ENCODE measurements around the gene VOPP1. TPM values are rescaled to one million over a fixed set of nuclear protein-coding genes. Genes with fewer than 3 reads are reported as not detected.

The VOPP1 gene
- total RNA-seq, 2 experiments from 2014 or later, result 51.4 to 52.7 TPM

DNA sequence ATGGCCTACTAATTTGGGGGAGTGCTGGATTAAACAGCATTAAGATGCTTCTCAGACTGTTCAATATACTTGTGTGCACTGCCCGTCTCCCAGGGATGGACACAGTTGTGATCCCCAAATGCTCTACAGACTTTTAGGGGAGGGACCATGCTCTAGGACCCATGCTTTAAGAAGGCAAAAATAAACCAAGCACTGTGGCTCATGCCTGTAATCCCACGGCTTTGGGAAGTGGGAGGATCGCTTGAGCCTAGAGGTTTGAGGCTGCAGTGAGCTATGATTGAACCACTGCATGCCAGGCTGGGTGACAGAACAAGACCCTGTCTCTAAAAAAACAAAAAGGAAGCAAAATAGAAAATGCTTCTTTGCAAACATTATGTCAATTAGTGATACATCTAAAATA lies 102.6 kb downstream of the VOPP1 start:
- Mint-ChIP-seq H3K27ac (peak overlapping the region; percentile 40), H3K27me3 (peaks cover 1% of the 10 kb centered on the region), H3K36me3 (ENCODE audit: low read depth) (peaks cover 37% of the 10 kb centered on the region), H3K4me3 (no peak overlapping the region), H3K4me1 (peaks cover 35% of the 10 kb centered on the region), H3K9me3 (peaks cover under 1% of the 10 kb centered on the region)
- POLR2A ChIA-PET, result interaction anchor here (1.2 to 3.1 kb wide), 4 partner anchors 12 to 161 kb away, joined by 3 to 29 read pairs (median 4); no protein-coding TSS in a partner anchor
- no peak for DNase-seq
- CTCF ChIA-PET, result interaction anchor here (1.2 to 1.7 kb wide), 3 partner anchors 44 to 65 kb away, joined by 3 to 4 read pairs (median 3); no protein-coding TSS in a partner anchor

DNA sequence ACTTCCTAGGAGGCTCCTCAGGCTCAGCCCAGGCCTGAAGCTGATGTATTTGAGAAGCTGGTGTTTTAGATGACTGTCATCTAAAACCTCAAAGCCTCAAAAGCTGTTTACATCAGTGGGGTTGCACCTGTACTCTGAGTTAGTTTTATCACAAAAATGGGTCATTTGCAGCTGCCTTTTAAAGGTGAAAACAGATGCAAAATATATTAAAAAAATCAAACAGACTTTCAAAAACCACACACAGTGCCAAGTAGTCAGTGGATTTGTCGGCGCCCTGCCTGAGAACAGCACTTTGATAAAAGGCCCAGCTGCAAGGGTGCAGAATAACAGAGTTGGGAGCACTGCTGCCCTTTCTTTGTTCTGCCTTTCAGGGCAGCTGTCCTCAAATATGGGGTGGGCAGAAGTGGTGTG lies 103.0 kb downstream of the VOPP1 start:
- Mint-ChIP-seq H3K9me3 (peaks cover 4% of the 10 kb centered on the region), H3K27me3 (no peaks in the 10 kb centered on the region), H3K4me3 (no peak overlapping the region), H3K4me1 (peaks cover 31% of the 10 kb centered on the region), H3K36me3 (ENCODE audit: low read depth) (peaks cover 41% of the 10 kb centered on the region), H3K27ac (peak overlapping the region; percentile 40)
- ChIA-PET POLR2A (interaction anchor here (1.2 to 3.1 kb wide), 4 partner anchors 11 to 160 kb away, joined by 3 to 29 read pairs (median 4); no protein-coding TSS in a partner anchor), CTCF (interaction anchor here (1.2 to 2.0 kb wide), 4 partner anchors 10 to 65 kb away, joined by 3 to 4 read pairs (median 4); no protein-coding TSS in a partner anchor)
- no peak for DNase-seq

DNA sequence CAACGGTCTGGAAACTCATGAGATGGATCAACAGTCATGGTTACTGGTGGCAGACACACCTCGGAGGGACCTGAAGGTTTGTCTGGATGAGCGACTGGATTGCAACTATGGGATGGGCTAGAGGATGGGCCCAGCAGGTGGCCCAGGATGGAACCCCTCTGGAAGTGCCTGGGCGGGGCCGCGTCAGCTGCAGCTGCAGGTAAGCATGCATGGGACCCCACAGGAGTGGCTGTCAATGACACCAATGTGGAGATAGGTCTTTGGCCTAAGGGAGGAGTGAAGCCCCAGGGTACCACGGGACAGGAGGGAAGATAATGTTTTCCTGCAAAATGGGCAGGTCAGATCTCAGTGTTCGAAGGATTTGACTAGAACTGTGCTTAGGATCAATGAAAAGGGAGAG lies 103.8 kb downstream of the VOPP1 start:
- ChIA-PET CTCF (interaction anchor here (1.4 to 2.0 kb wide), 3 partner anchors 11 to 66 kb away, joined by 3 to 4 read pairs (median 4); no protein-coding TSS in a partner anchor), POLR2A (interaction anchor here (1.2 to 3.1 kb wide), 5 partner anchors 11 to 159 kb away, joined by 3 to 29 read pairs (median 4); no protein-coding TSS in a partner anchor)
- no peaks in the 10 kb centered on the region for H3K27me3 Mint-ChIP-seq
- peaks cover 23% of the 10 kb centered on the region for H3K4me1 Mint-ChIP-seq
- peaks cover 6% of the 10 kb centered on the region for H3K9me3 Mint-ChIP-seq
- peaks cover 48% of the 10 kb centered on the region for H3K36me3 Mint-ChIP-seq (ENCODE audit: low read depth)
- DNase-seq, result no peak
- no peak overlapping the region for H3K27ac Mint-ChIP-seq
- no peak overlapping the region for H3K4me3 Mint-ChIP-seq

GRCh38 chr7:55467047-55467593 lies 105.2 kb downstream of the VOPP1 start:
- ChIA-PET CTCF (no interaction called here), POLR2A (interaction anchor here (1.0 to 1.8 kb wide), 2 partner anchors 9 to 65 kb away, joined by 3 to 4 read pairs; no protein-coding TSS in a partner anchor)
- Mint-ChIP-seq H3K36me3 (ENCODE audit: low read depth) (peaks cover 56% of the 10 kb centered on the region), H3K27ac (no peak overlapping the region), H3K9me3 (peaks cover 13% of the 10 kb centered on the region), H3K4me1 (peaks cover 26% of the 10 kb centered on the region), H3K27me3 (no peaks in the 10 kb centered on the region), H3K4me3 (no peak overlapping the region)
- DNase-seq, result no peak

DNA sequence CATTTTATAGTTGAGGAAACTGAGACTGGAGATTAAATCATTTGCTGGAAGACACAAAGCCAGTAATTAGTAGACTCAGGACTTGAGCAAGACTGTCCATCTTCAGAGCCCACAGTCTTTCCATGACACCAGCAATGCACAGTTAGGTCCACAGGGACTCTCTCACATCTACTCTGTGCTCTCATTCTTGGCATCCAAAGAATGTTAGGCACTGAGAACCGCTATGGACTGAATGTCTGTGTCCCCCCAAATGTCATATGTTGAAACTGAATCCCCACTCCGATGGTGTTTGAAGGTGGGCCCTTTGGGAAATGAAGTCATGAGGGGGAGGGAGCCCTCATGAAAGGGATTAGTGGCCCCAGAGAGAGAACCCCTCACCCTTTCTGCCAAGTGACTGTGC lies 106.6 kb downstream of the VOPP1 start:
- H3K36me3 Mint-ChIP-seq (ENCODE audit: low read depth), result peaks cover 55% of the 10 kb centered on the region
- H3K4me3 Mint-ChIP-seq, result no peak overlapping the region
- ChIA-PET CTCF (no interaction called here), POLR2A (no interaction called here)
- peaks cover 31% of the 10 kb centered on the region for H3K4me1 Mint-ChIP-seq
- no peak for DNase-seq
- H3K27me3 Mint-ChIP-seq, result no peaks in the 10 kb centered on the region
- no peak overlapping the region for H3K27ac Mint-ChIP-seq
- peaks cover 21% of the 10 kb centered on the region for H3K9me3 Mint-ChIP-seq

DNA sequence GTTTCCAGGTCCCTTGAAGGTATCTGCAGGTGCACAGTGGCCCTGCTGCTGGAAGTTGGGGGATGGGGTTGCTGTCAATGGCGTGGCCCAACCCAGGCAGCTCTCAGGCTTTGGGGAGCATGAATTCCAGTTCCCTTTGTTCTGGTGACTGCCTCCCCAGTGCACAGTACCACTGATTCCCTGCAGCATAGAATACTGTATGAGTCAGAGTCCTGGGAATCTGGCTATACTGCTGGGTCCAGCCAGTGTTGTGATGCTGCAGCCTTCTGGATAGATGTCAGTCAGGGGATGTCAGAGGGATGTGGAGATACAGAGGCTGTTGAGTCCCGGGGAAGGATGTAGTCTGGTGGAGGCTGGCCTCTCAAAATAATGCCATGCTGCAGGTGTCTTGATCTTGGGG lies 107.9 kb downstream of the VOPP1 start:
- CTCF ChIA-PET, result no interaction called here
- Mint-ChIP-seq H3K27ac (no peak overlapping the region), H3K4me1 (peaks cover 20% of the 10 kb centered on the region), H3K4me3 (no peak overlapping the region), H3K9me3 (peaks cover 28% of the 10 kb centered on the region), H3K27me3 (no peaks in the 10 kb centered on the region), H3K36me3 (ENCODE audit: low read depth) (peaks cover 55% of the 10 kb centered on the region)
- POLR2A ChIA-PET, result no interaction called here
- no peak for DNase-seq

DNA sequence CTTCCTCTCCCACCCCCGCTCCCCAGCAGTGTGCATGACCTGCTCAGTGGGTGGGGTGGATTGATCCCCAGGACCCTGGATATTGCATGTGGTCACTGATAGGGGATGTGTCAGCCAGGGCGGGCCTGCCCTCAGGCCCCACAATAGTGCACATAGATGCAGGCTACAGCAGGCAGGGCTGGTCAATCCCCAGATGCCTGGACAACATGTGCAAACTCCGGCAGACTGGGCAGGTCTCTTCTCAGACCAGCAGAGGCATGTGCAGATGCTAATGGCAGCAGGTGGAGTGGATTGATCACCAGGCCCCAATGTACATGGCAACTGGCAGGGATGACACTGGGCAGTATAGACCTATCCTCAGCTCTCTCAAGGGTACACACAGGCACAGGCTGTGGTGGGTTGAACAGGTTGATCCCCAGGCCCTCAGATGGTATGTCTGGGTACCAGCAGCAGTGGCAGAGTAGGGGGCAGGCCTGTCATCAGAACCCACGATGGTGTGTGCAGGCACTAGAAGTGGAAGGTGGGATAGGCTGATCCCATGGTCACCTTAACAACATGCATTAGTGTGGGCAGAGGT lies 108.5 kb downstream of the VOPP1 start:
- H3K27ac Mint-ChIP-seq, result no peak overlapping the region
- H3K27me3 Mint-ChIP-seq, result no peaks in the 10 kb centered on the region
- peaks cover 14% of the 10 kb centered on the region for H3K4me1 Mint-ChIP-seq
- POLR2A ChIA-PET, result no interaction called here
- H3K36me3 Mint-ChIP-seq (ENCODE audit: low read depth), result peaks cover 57% of the 10 kb centered on the region
- CTCF ChIA-PET, result no interaction called here
- H3K9me3 Mint-ChIP-seq, result peaks cover 35% of the 10 kb centered on the region
- no peak for DNase-seq
- H3K4me3 Mint-ChIP-seq, result no peak overlapping the region

DNA sequence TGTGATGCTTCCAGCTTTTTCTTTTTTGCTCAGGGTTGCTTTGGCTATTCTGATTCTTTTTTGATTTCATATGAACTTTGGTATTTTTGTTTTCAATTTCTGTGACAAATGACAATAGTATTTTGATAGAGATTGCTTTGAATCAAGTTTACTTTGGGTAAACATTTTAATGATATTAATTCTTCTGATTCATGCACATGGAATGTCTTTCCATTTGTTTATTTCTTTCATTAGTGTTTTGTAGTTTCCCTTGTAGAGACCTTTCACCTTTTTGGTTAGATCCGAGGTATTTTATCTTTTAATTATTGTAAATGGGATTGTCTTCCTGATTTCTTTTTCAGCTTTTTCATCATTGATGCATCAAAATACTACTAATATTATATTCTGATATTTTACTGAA lies 114.0 kb downstream of the VOPP1 start:
- POLR2A ChIA-PET, result interaction anchor here (0.7 kb wide), 1 partner anchor 11 kb away, joined by 4 read pairs; no protein-coding TSS in a partner anchor
- no peak for DNase-seq
- Mint-ChIP-seq H3K9me3 (peaks cover 47% of the 10 kb centered on the region), H3K36me3 (ENCODE audit: low read depth) (peaks cover 31% of the 10 kb centered on the region), H3K4me1 (peaks cover 11% of the 10 kb centered on the region), H3K4me3 (no peak overlapping the region), H3K27me3 (no peaks in the 10 kb centered on the region), H3K27ac (no peak overlapping the region)
- CTCF ChIA-PET, result no interaction called here

DNA sequence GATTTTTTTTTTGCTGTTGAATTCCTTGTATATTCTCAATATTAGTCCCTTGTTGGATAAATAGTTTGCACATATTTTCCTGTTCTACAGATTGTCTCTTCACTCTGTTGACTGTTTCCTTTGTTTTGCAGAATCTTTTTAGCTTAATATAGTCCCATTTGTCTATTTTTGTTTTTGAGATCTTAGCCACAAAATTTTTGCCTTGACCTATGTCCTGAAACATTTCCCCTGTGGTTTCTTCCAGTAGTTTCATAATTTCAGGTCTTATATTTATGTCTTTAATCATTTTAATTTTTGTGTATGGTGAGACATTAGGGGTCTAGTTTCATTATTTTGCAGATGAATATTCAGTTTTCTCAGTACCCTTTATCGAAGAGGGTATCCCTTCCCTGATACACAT lies 114.5 kb downstream of the VOPP1 start:
- Mint-ChIP-seq H3K36me3 (ENCODE audit: low read depth) (peaks cover 29% of the 10 kb centered on the region), H3K4me3 (no peak overlapping the region), H3K4me1 (peaks cover 13% of the 10 kb centered on the region), H3K27ac (no peak overlapping the region), H3K27me3 (no peaks in the 10 kb centered on the region), H3K9me3 (peaks cover 44% of the 10 kb centered on the region)
- no peak for DNase-seq
- POLR2A ChIA-PET, result interaction anchor here (0.7 kb wide), 1 partner anchor 11 kb away, joined by 4 read pairs; no protein-coding TSS in a partner anchor
- CTCF ChIA-PET, result no interaction called here

DNA sequence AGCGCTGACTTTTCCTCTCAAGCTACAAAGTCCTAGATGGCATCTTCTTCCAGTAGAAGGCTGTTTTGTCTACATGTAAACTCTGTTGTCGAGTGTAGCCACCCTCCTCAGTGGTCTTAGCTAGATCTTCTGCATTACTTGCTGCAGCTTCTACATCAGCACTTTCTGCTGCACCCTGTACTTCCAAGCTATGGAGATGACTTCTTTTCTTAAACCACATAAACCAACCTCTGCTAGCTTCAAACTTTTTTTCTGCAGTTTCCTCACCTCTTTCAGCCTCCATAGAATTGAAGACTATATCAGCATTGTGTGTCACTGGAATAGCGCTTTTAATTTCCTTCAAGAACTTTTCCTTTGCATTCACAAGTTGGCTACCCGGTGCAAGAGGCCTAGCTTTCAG lies 119.3 kb downstream of the VOPP1 start:
- H3K4me1 Mint-ChIP-seq, result peaks cover 5% of the 10 kb centered on the region
- POLR2A ChIA-PET, result no interaction called here
- peaks cover 19% of the 10 kb centered on the region for H3K9me3 Mint-ChIP-seq
- H3K27ac Mint-ChIP-seq, result no peak overlapping the region
- H3K27me3 Mint-ChIP-seq, result no peaks in the 10 kb centered on the region
- DNase-seq, result no peak
- CTCF ChIA-PET, result no interaction called here
- H3K36me3 Mint-ChIP-seq (ENCODE audit: low read depth), result peaks cover 19% of the 10 kb centered on the region
- H3K4me3 Mint-ChIP-seq, result no peak overlapping the region

DNA sequence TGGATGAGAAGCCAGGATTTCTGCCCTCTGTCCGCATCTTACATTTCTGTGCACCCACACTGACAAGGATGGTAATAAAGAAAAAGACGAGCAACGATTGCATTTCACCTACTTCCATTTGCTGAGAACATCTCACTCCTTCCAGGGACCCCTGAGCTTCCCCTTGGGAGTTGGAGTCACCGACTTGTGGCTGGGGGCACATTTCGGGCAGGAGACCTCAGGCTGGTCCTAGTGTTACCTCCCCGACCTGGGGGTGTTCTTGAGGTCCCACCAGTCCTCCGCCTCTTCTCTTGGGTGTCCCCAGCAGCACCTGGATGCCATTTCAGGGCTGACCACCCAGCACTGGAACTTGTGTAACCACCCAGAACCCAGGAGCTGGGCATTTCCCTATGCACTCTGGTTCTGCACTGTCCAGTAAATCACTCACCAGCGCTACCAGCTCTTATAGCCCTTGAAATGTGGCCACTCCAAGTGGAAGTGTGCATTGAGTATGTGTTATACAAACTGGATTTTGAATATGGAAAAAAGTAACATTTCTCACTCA lies 122.2 kb downstream of the VOPP1 start:
- CTCF ChIA-PET, result no interaction called here
- H3K9me3 Mint-ChIP-seq, result peaks cover 11% of the 10 kb centered on the region
- H3K27me3 Mint-ChIP-seq, result no peaks in the 10 kb centered on the region
- DNase-seq, result no peak
- no peak overlapping the region for H3K27ac Mint-ChIP-seq
- H3K4me3 Mint-ChIP-seq, result no peak overlapping the region
- POLR2A ChIA-PET, result no interaction called here
- H3K36me3 Mint-ChIP-seq (ENCODE audit: low read depth), result peaks cover 13% of the 10 kb centered on the region
- peaks cover 5% of the 10 kb centered on the region for H3K4me1 Mint-ChIP-seq

- DNase-seq, result no peak
- Mint-ChIP-seq H3K9me3 (peaks cover 6% of the 10 kb centered on the region), H3K27ac (no peak overlapping the region), H3K36me3 (ENCODE audit: low read depth) (peaks cover 6% of the 10 kb centered on the region), H3K4me1 (peaks cover 3% of the 10 kb centered on the region), H3K4me3 (no peak overlapping the region), H3K27me3 (no peaks in the 10 kb centered on the region)
- POLR2A ChIA-PET, result no interaction called here
- CTCF ChIA-PET, result no interaction called here
Measured at GRCh38 chr7:55449205-55449991, 122.9 kb downstream of the VOPP1 start.

DNA sequence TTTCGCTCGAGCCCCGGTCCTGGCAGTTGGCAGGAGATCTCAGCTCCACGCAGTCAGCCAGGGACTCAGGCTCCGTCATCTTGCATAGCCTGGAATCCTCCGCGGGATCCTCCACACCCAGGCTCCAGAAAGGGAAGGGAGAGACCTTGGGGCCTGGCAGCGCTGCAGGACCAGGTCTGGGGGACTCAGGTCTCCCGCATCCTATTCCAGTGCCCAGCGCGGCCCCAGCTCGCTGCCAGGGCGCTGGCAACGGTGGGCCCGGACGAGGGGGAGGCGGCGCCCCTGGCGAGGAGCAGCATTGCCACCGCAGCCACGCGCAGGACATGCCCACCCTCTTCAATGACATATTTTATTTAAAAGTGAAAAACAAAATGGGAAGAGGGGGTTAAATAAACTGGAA lies 123.8 kb downstream of the VOPP1 start:
- DNase-seq, result no peak
- CTCF ChIA-PET, result no interaction called here
- H3K36me3 Mint-ChIP-seq (ENCODE audit: low read depth), result peaks cover 3% of the 10 kb centered on the region
- no peak overlapping the region for H3K4me3 Mint-ChIP-seq
- H3K27ac Mint-ChIP-seq, result no peak overlapping the region
- peaks cover 6% of the 10 kb centered on the region for H3K9me3 Mint-ChIP-seq
- H3K4me1 Mint-ChIP-seq, result peaks cover 3% of the 10 kb centered on the region
- H3K27me3 Mint-ChIP-seq, result no peaks in the 10 kb centered on the region
- POLR2A ChIA-PET, result no interaction called here
